Right lobe of liver (tissue), 6 donors: Measurements from ENCODE around the gene FNIP2. TPM values are rescaled to one million over a fixed set of nuclear protein-coding genes. Genes with fewer than 3 reads are reported as not detected.
A peak's percentile ranks its signal among the peaks of the same experiment; 100 is the strongest.

Experiments
- ATAC-seq, 4 donors: fragments of 200-7000 bp; cut with Tn5 transposase; one replicate each; pipeline ENCODE4 v1.9.1; 2020; ENCODE audit warnings: mild to moderate bottlenecking in 4 of 4, moderate library complexity in 4 of 4
- DNase-seq, 3 donors: peaks; one replicate each; pipeline ENCODE4 v3.0.0-alpha.2; 2020
- H3K27ac ChIP-seq, 3 donors: fragments of 200-600 bp; one replicate each; pipeline ENCODE4 v1.8.0; 2022
- H3K27me3 ChIP-seq, 2 donors: fragments of 200-600 bp; one replicate each; pipeline ENCODE4 v1.8.0; 2022
- H3K36me3 ChIP-seq, 4 donors: fragments of 200-600 bp; sonication (generic) in 1 of 4; one replicate each; pipeline versions ENCODE4 v1.5.1 to v1.8.0; 2017 to 2022; ENCODE audit warnings: control low read depth in 1 of 4
- H3K4me1 ChIP-seq, 4 donors: fragments of 200-600 bp; sonication (generic) in 1 of 4; one replicate each; pipeline versions ENCODE4 v1.5.1 to v1.8.0; 2017 to 2022; ENCODE audit warnings: control low read depth in 1 of 4
- H3K4me3 ChIP-seq, 3 donors: fragments of 200-600 bp; one replicate each; pipeline ENCODE4 v1.8.0; 2022
- H3K9me3 ChIP-seq, 4 donors: fragments of 200-600 bp; sonication (generic) in 1 of 4; one replicate each; pipeline versions ENCODE4 v1.5.1 to v1.8.0; 2017 to 2022; ENCODE audit warnings: control low read depth in 1 of 4
- POLR2A ChIP-seq: fragments of 450-650 bp; IDR thresholded peaks from one replicate; pipeline ENCODE4 v1.6.1; 2017; ENCODE audit warnings: antibody characterized with exemption, mild to moderate bottlenecking
- WGBS: methylation state at CpG from one replicate; pipeline ENCODE4 v1.1.6; 2018; ENCODE audit warnings: low coverage, low lambda C conversion rate; ENCODE audit not compliant: insufficient coverage; ENCODE audit errors: missing lambda C conversion rate; 5-methylcytosine and 5-hydroxymethylcytosine counted together
- intact Hi-C, 2 donors: fragments of 100-400 bp; cut with DNase I; formaldehyde crosslinking; loops; one replicate each; pipeline versions ENCODE4 v1.11.2 to v1.14.1; 2022
- total RNA-seq, 6 experiments: library from RNA; depleted of rRNA in 2 of 6; stranded (reverse); fragments of >200 nt in 2 of 6; fragmentation: NEBNext Ultra II Directional in 3 of 6; extraction: Animal tissue kit (Norgen Biotek cat#: 25700) in 3 of 6; gene quantifications; one replicate each; pipeline versions ENCODE4 v1.1.0 to v1.2.4, GENCODE V29; 2016 to 2023
- TF ChIP-seq, protein P1 (sequence below), 4 donors: fragments of 200-600 bp in 3 of 4; fragments of 450-650 bp in 1 of 4; IDR thresholded peaks; one replicate each; pipeline versions ENCODE4 v1.5.1 to v1.8.0; 2016 to 2022; ENCODE audit warnings: antibody characterized with exemption in 4 of 4, mild to moderate bottlenecking in 2 of 4
- donor health status: DM: no; HTN: yes; CAD: no.
- donor health status: DM: no; HTN: no; CAD: no.
- donor health status: DM: no; HTN: no; CAD: no.
- donor health status: DM: no; HTN: yes; CAD: no.
- donor health status: DM: no; HTN: yes; CAD: no.

Gene FNIP2
- total RNA-seq, 6 experiments from 2014 or later = 34.2 to 67.4 (median 37.8) TPM

DNA sequence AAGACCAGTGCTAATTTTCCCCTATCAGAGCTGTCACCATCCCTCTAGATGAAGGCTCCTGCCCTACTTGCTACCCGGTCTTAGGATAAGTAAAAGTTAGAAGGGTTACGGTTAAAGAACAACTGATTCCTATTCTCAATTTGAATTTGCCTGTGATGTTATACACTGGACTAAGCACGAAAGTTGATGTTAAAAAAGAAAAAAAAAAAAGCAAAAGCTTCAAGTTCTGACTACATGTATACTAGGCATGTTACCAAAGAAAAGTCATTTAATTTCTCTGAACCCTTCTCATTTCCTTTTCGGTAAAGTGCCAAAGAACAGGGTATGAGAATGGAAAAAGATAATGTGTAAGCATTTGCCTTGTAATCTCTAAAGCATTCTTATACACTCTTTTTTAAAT lies 44.2 kb upstream of the FNIP2 start:
- no peak overlapping the region for H3K4me3 ChIP-seq
- intact Hi-C loops = loop anchor here in 1 of 2 donors (10.0 kb wide), 1 partner anchor 120 kb away; no protein-coding TSS in a partner anchor
- H3K27me3 ChIP-seq = no peaks in the 10 kb centered on the region
- ATAC-seq (no peak), DNase-seq (no peak)
- H3K9me3 ChIP-seq = no peaks in the 10 kb centered on the region
- H3K36me3 ChIP-seq = peaks cover 0 to 10% (median 2%) of the 10 kb centered on the region in 4 donors
- TF ChIP-seq POLR2A = no peak
- TF ChIP-seq, protein P1, sequence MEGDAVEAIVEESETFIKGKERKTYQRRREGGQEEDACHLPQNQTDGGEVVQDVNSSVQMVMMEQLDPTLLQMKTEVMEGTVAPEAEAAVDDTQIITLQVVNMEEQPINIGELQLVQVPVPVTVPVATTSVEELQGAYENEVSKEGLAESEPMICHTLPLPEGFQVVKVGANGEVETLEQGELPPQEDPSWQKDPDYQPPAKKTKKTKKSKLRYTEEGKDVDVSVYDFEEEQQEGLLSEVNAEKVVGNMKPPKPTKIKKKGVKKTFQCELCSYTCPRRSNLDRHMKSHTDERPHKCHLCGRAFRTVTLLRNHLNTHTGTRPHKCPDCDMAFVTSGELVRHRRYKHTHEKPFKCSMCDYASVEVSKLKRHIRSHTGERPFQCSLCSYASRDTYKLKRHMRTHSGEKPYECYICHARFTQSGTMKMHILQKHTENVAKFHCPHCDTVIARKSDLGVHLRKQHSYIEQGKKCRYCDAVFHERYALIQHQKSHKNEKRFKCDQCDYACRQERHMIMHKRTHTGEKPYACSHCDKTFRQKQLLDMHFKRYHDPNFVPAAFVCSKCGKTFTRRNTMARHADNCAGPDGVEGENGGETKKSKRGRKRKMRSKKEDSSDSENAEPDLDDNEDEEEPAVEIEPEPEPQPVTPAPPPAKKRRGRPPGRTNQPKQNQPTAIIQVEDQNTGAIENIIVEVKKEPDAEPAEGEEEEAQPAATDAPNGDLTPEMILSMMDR (IDR thresholded peaks at IDR 0.05) = no peak
- H3K4me1 ChIP-seq = peaks cover 0 to 10% (median 3%) of the 10 kb centered on the region in 4 donors
- no peak overlapping the region for H3K27ac ChIP-seq
- WGBS = 79% methylated on average over 4 of the region's 4 CpGs

DNA sequence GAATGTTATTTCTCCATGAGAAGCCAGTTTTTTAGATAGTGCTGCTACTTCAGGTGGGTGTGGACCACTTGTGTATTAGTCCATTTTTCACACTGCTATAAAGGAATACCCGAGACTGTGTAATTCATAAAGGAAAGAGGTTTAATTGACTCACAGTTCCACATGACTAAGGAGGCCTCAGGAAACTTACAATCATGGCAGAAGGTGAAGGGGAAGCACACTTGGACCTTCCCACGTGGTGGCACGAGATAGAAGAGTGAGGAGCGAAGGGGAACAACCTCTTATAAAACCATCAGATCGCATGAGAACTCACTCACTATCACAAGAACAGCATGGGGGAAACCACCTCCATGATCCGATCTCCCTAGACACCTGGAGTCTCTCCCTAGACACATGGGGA lies 42.2 kb upstream of the FNIP2 start:
- no peaks in the 10 kb centered on the region for H3K9me3 ChIP-seq
- WGBS = 69% methylated on average over 5 of the region's 6 CpGs
- intact Hi-C loops = loop anchor here in 1 of 2 donors (10.0 kb wide), 1 partner anchor 118 kb away; no protein-coding TSS in a partner anchor
- ATAC-seq (no peak), DNase-seq (no peak)
- no peaks in the 10 kb centered on the region for H3K27me3 ChIP-seq
- no peaks in the 10 kb centered on the region for H3K36me3 ChIP-seq
- H3K4me1 ChIP-seq = peaks cover 0 to 8% (median 3%) of the 10 kb centered on the region in 4 donors
- no peak overlapping the region for H3K27ac ChIP-seq
- no peak overlapping the region for H3K4me3 ChIP-seq
- TF ChIP-seq POLR2A = no peak
- TF ChIP-seq, protein P1 (IDR thresholded peaks at IDR 0.05) = no peak

DNA sequence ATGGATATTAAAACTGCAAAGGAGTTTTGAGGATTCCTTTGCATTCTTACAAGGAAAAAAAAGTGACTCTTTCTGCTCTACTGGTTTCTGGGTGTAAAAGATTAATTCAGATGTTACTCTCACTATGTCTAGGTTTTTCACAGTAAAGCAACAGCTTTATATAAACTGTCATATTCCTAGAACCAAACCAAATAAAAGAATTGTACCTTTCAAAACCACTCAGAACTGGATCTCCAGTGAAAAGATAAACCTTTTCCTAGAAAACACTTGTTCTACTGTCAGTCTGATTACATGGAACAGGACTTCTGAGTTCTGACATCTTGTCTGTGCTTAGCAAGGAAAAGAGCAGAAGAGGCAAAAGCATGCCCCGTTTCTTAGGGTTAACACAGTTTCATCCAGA lies 40.6 kb upstream of the FNIP2 start:
- no peak overlapping the region for H3K27ac ChIP-seq
- H3K36me3 ChIP-seq = no peaks in the 10 kb centered on the region
- H3K27me3 ChIP-seq = no peaks in the 10 kb centered on the region
- ATAC-seq (no peak), DNase-seq (no peak)
- no peaks in the 10 kb centered on the region for H3K4me1 ChIP-seq
- no peaks in the 10 kb centered on the region for H3K9me3 ChIP-seq
- WGBS = 63% methylated on average over 1 of the region's 1 CpG
- TF ChIP-seq POLR2A = no peak
- TF ChIP-seq, protein P1 (IDR thresholded peaks at IDR 0.05) = no peak
- intact Hi-C loops = loop anchor here in 1 of 2 donors (10.0 kb wide), 1 partner anchor 117 kb away; no protein-coding TSS in a partner anchor
- no peak overlapping the region for H3K4me3 ChIP-seq

DNA sequence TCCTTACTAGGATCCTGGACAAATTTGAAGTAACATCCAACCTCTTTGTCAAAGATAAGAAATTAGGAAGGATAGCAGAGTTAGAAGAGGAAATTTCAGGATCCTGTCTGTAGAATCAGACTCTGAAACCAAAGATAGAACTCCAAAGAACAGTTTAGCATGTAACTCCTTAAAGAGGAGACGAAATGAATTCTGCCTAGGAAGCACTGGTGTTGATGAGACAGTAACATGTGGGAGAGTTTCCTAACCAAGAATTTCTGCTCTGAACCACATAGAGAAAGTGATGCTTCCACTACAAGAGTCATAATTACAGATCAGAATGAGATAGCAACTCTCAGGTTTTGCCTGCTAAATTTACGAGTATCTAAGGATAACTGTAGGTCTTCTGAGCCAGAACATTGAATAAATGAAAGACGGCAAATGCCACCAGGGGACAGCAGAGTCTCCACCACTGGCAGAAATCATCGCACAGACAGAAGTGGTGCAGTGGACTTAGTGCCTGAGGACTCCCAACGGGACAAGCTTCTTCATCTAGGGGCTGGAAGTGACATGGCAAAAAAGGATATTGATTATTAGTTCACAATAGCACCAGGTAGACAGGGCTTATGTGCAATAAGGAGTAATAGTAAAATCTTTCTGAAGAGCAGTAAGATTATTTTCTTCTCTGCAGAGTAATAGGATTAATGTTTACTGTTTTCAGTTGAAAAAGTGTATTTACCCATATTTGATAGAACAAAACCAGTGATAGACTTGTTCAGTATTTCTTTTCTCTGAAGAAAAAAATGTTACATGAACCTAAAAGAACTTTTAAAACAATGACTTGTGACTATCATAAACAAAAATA lies 38.9 kb upstream of the FNIP2 start:
- Histone ChIP-seq H3K36me3 (no peaks in the 10 kb centered on the region), H3K4me1 (no peaks in the 10 kb centered on the region), H3K4me3 (no peak overlapping the region), H3K27me3 (no peaks in the 10 kb centered on the region), H3K9me3 (no peaks in the 10 kb centered on the region), H3K27ac (no peak overlapping the region)
- TF ChIP-seq POLR2A = no peak
- TF ChIP-seq, protein P1 (IDR thresholded peaks at IDR 0.05) = peak; percentile 85 to 95 (median 89)
- DNase-seq = peak in 2 of 3 donors; percentile 45 to 67
- ATAC-seq = peak; percentile 100
- WGBS = 15% methylated on average over 5 of the region's 5 CpGs
- intact Hi-C loops = loop anchor here (5.0 to 10.0 kb wide), 2 partner anchors 115 to 117 kb away; no protein-coding TSS in a partner anchor
